Measurements from ENCODE around the gene TBCB.

Gene TBCB

DNA sequence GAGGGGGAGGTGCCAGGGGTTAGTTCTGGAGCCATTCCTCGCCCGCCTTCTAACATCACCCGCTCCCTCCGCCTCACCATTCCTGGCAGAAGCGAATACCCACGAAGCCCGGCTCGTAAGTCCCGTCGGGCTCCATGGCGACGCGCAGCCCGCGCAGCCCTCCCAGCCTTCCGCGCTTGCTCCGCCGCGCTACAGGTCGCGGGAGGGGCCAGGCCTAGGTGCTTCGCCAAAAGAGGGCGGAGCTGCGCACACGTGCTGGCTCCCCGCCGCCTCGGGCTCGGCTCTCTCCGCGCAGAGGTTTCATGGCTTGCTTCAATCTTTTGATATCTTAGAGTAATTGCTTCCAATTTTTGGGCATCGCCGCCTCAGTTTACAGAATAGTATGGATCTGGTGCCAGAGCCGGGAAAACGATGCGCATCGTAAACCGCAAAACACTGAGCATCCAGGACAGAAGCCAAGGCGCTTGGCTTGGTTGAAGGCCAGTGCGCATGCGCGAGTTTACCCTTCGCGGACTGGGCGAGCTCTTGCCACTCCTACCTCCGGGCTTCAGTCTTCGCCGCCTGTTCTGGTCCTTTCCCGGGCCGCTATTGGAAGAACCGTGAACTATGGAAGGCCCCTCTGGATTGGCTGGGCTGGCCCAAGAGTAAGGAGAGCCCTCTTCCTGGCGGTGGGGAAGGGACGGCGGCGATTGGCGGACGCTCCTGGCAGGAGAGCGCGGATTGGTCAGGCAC, 381 bp upstream of the TBCB start, which contains the start of gene POLR2I:
Gene POLR2I, minus strand, starts transcription at position 155 of the 732 bp plus-strand sequence. Its CDS starts 19 bp downstream, at position 136.
- H2AFZ ChIP-seq (ENCODE audit: low read length): no peak within 1 kb of the TSS
- H3K27ac ChIP-seq (ENCODE audit: low read depth, low read length, poor library complexity, severe bottlenecking): peak within 1 kb of the TSS; percentile 72
- H3K4me2 ChIP-seq (ENCODE audit: low read length): peak within 1 kb of the TSS; percentile 79
- H3K9me3 ChIP-seq (ENCODE audit: low read length): no peaks in the 10 kb centered on the region
- no peaks in the 10 kb centered on the region for H3K79me2 ChIP-seq (ENCODE audit: insufficient read depth, low read length)
- H3K27me3 ChIP-seq (ENCODE audit: insufficient read depth, low read length): no peaks in the 10 kb centered on the region
- peak within 1 kb of the TSS; percentile 96 for H3K4me3 ChIP-seq (ENCODE audit: low read depth, low read length, poor library complexity, severe bottlenecking)
- no peaks in the 10 kb centered on the region for H3F3A ChIP-seq (ENCODE audit: insufficient read depth, low read length)
- no peaks in the 10 kb centered on the region for H4K20me1 ChIP-seq (ENCODE audit: insufficient read depth, low read length)
- peak within 1 kb of the TSS; percentile 97 for H3K9ac ChIP-seq (ENCODE audit: low read length)
- TF ChIP-seq EZH2 (IDR thresholded peaks at IDR 0.05; ENCODE audit: borderline replicate concordance, low read length): no peak
- no peak for TF ChIP-seq CTCF (IDR thresholded peaks at IDR 0.05; ENCODE audit: low read length)
- H3K4me1 ChIP-seq (ENCODE audit: insufficient read depth, low read length, severe bottlenecking): peaks cover 24% of the 10 kb centered on the region
- peaks cover 37% of the 10 kb centered on the region for H3K36me3 ChIP-seq (ENCODE audit: insufficient read depth, low read length)
- no peaks in the 10 kb centered on the region for H3K9me2 ChIP-seq (ENCODE audit: low read depth, low read length)

- Histone ChIP-seq H3K4me1 (ENCODE audit: insufficient read depth, low read length, severe bottlenecking) (peaks cover 24% of the 10 kb centered on the region), H3K27ac (ENCODE audit: low read depth, low read length, poor library complexity, severe bottlenecking) (peak overlapping the region; percentile 37), H3K4me3 (ENCODE audit: low read depth, low read length, poor library complexity, severe bottlenecking) (peak overlapping the region; percentile 96), H2AFZ (ENCODE audit: low read length) (no peak overlapping the region), H3K9me2 (ENCODE audit: low read depth, low read length) (no peaks in the 10 kb centered on the region), H3K36me3 (ENCODE audit: insufficient read depth, low read length) (peaks cover 37% of the 10 kb centered on the region), H3K79me2 (ENCODE audit: insufficient read depth, low read length) (no peaks in the 10 kb centered on the region), H3K27me3 (ENCODE audit: insufficient read depth, low read length) (no peaks in the 10 kb centered on the region), H3K9ac (ENCODE audit: low read length) (peak overlapping the region; percentile 69), H3K9me3 (ENCODE audit: low read length) (no peaks in the 10 kb centered on the region), H4K20me1 (ENCODE audit: insufficient read depth, low read length) (no peaks in the 10 kb centered on the region), H3K4me2 (ENCODE audit: low read length) (peak overlapping the region; percentile 79), H3F3A (ENCODE audit: insufficient read depth, low read length) (no peaks in the 10 kb centered on the region)
- no peak for TF ChIP-seq EZH2 (IDR thresholded peaks at IDR 0.05; ENCODE audit: borderline replicate concordance, low read length)
- no peak for TF ChIP-seq CTCF (IDR thresholded peaks at IDR 0.05; ENCODE audit: low read length)
Measured at GRCh38 chr19:36116344-36116637, 1.0 kb downstream of the TBCB start.

- no peaks in the 10 kb centered on the region for H3K27me3 ChIP-seq (ENCODE audit: insufficient read depth, low read length)
- H4K20me1 ChIP-seq (ENCODE audit: insufficient read depth, low read length): no peaks in the 10 kb centered on the region
- no peaks in the 10 kb centered on the region for H3F3A ChIP-seq (ENCODE audit: insufficient read depth, low read length)
- no peak overlapping the region for H3K4me2 ChIP-seq (ENCODE audit: low read length)
- no peaks in the 10 kb centered on the region for H3K9me3 ChIP-seq (ENCODE audit: low read length)
- no peak overlapping the region for H3K4me3 ChIP-seq (ENCODE audit: low read depth, low read length, poor library complexity, severe bottlenecking)
- no peaks in the 10 kb centered on the region for H3K79me2 ChIP-seq (ENCODE audit: insufficient read depth, low read length)
- no peak overlapping the region for H2AFZ ChIP-seq (ENCODE audit: low read length)
- peaks cover 41% of the 10 kb centered on the region for H3K36me3 ChIP-seq (ENCODE audit: insufficient read depth, low read length)
- no peak for TF ChIP-seq CTCF (IDR thresholded peaks at IDR 0.05; ENCODE audit: low read length)
- TF ChIP-seq EZH2 (IDR thresholded peaks at IDR 0.05; ENCODE audit: borderline replicate concordance, low read length): no peak
- H3K27ac ChIP-seq (ENCODE audit: low read depth, low read length, poor library complexity, severe bottlenecking): no peak overlapping the region
- no peaks in the 10 kb centered on the region for H3K9me2 ChIP-seq (ENCODE audit: low read depth, low read length)
- H3K4me1 ChIP-seq (ENCODE audit: insufficient read depth, low read length, severe bottlenecking): peaks cover 13% of the 10 kb centered on the region
- H3K9ac ChIP-seq (ENCODE audit: low read length): no peak overlapping the region
Measured at GRCh38 chr19:36120092-36120983, 5.1 kb downstream of the TBCB start.
